OCI-LY7 (cell line): ENCODE measurements around the gene COL23A1.

Experiments used
- EZH2phosphoT487 ChIP-seq: fragments of 200-600 bp; sonication (generic); IDR thresholded peaks from 2 replicates; pipeline ENCODE4 v1.6.1; 2018; ENCODE audit warnings: low read depth, borderline replicate concordance, mild to moderate bottlenecking, mixed run types, antibody characterized with exemption, low read length, moderate library complexity, mixed read lengths
- TF ChIP-seq, protein P1 (sequence below): fragments of 200-600 bp; sonication (generic); conservative IDR thresholded peaks from 2 replicates; pipeline ENCODE4 v1.5.1; 2014; ENCODE audit warnings: mild to moderate bottlenecking, antibody characterized with exemption, low read length, moderate library complexity, mixed read lengths

DNA sequence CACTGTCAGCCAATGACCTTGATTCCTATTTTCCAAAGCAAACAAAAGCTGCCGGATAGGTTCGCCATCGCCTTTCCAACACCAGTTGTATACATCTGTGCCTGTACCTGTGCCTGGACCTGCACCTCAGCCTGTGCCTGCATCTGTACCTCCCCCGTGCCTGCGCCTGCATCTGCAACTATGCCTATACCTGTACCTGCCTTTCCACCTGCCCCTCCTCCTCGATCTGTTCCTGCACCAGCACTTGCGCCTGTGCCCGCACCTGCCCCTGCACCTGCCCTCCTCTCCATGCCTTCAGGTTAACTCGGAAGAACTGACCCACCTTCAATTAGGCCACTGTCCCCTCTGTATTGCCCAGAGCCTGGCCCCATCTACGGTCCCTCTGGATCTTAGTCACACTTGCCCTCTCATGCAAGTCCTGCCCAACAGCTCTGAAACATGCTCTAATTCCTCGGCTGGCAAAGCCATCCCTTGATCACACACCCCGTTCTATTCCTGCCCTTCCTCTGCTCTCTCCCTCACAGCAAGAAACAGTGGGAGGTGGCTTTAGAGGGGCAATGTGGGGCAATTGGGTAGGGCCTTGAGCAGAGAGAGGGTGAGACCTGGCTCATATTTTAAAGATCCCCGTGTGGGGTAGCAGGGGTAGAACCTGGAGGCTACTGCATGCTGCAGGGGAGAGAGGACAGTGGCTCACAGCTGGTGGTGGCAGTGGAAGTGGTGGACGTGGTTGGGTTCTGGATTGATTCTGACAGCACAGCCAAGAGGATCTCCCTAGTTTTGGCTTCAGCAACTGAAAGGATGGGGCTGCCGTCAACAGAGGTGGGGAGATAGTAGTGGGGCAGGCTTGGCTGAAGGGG, 298.0 kb downstream of the COL23A1 start:
- TF ChIP-seq, protein P1, sequence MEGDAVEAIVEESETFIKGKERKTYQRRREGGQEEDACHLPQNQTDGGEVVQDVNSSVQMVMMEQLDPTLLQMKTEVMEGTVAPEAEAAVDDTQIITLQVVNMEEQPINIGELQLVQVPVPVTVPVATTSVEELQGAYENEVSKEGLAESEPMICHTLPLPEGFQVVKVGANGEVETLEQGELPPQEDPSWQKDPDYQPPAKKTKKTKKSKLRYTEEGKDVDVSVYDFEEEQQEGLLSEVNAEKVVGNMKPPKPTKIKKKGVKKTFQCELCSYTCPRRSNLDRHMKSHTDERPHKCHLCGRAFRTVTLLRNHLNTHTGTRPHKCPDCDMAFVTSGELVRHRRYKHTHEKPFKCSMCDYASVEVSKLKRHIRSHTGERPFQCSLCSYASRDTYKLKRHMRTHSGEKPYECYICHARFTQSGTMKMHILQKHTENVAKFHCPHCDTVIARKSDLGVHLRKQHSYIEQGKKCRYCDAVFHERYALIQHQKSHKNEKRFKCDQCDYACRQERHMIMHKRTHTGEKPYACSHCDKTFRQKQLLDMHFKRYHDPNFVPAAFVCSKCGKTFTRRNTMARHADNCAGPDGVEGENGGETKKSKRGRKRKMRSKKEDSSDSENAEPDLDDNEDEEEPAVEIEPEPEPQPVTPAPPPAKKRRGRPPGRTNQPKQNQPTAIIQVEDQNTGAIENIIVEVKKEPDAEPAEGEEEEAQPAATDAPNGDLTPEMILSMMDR, result no peak
- TF ChIP-seq EZH2phosphoT487, result no peak
